ENCODE measurements around the gene FBXO15.
A peak's percentile ranks its signal among the peaks of the same experiment; 100 is the strongest.

Gene FBXO15

GRCh38 chr18:74147779-74148542 lies at the start of gene FBXO15, which contains the start of gene TIMM21:
FBXO15 (minus strand) TSS chr18:74147834; CDS start chr18:74147785, 49 bp downstream.
TIMM21 (plus strand) TSS chr18:74148523; CDS start chr18:74148809, 286 bp downstream.
- no peaks in the 10 kb centered on the region for H3K27me3 ChIP-seq (ENCODE audit: control insufficient read depth, insufficient read depth, low read length)
- H3K4me3 ChIP-seq (ENCODE audit: low read depth, low read length), result peak within 1 kb of the TSS; percentile 97
- peak within 1 kb of the TSS; percentile 87 for H3K27ac ChIP-seq
- peak within 1 kb of the TSS; percentile 9 for H3K9ac ChIP-seq
- peak within 1 kb of the TSS; percentile 100 for H3K4me2 ChIP-seq (ENCODE audit: low read length)
- H2AFZ ChIP-seq, result peak within 1 kb of the TSS; percentile 95
- no peaks in the 10 kb centered on the region for H3K36me3 ChIP-seq (ENCODE audit: control insufficient read depth, insufficient read depth, low read length)
- no peaks in the 10 kb centered on the region for H3K9me3 ChIP-seq (ENCODE audit: control insufficient read depth, low read length)
- peaks cover 9% of the 10 kb centered on the region for H3K4me1 ChIP-seq
- H3K79me2 ChIP-seq, result peaks cover 25% of the 10 kb centered on the region
- no peak for TF ChIP-seq CTCF (IDR thresholded peaks at IDR 0.05)

GRCh38 chr18:74196220-74197119 lies 48.8 kb upstream of the FBXO15 start:
- TF ChIP-seq CTCF (IDR thresholded peaks at IDR 0.05), result peak; percentile 94
- Histone ChIP-seq H3K9me3 (ENCODE audit: control insufficient read depth, low read length) (no peaks in the 10 kb centered on the region), H3K27ac (no peak overlapping the region), H3K4me2 (ENCODE audit: low read length) (peak overlapping the region; percentile 85), H3K4me3 (ENCODE audit: low read depth, low read length) (peak overlapping the region; percentile 32), H3K27me3 (ENCODE audit: control insufficient read depth, insufficient read depth, low read length) (no peaks in the 10 kb centered on the region), H3K79me2 (no peaks in the 10 kb centered on the region), H3K9ac (no peak overlapping the region), H3K36me3 (ENCODE audit: control insufficient read depth, insufficient read depth, low read length) (no peaks in the 10 kb centered on the region), H3K4me1 (no peaks in the 10 kb centered on the region), H2AFZ (peak overlapping the region; percentile 76)

GRCh38 chr18:74194691-74195090 lies 47.1 kb upstream of the FBXO15 start:
- no peak overlapping the region for H3K4me2 ChIP-seq (ENCODE audit: low read length)
- no peaks in the 10 kb centered on the region for H3K4me1 ChIP-seq
- no peaks in the 10 kb centered on the region for H3K27me3 ChIP-seq (ENCODE audit: control insufficient read depth, insufficient read depth, low read length)
- no peak overlapping the region for H3K27ac ChIP-seq
- H3K4me3 ChIP-seq (ENCODE audit: low read depth, low read length), result no peak overlapping the region
- H3K79me2 ChIP-seq, result no peaks in the 10 kb centered on the region
- H3K36me3 ChIP-seq (ENCODE audit: control insufficient read depth, insufficient read depth, low read length), result no peaks in the 10 kb centered on the region
- no peaks in the 10 kb centered on the region for H3K9me3 ChIP-seq (ENCODE audit: control insufficient read depth, low read length)
- no peak overlapping the region for H3K9ac ChIP-seq
- TF ChIP-seq CTCF (IDR thresholded peaks at IDR 0.05), result no peak
- H2AFZ ChIP-seq, result no peak overlapping the region

- Histone ChIP-seq H3K27ac (no peak overlapping the region), H3K9ac (no peak overlapping the region), H3K4me1 (no peaks in the 10 kb centered on the region), H3K4me3 (ENCODE audit: low read depth, low read length) (no peak overlapping the region), H3K36me3 (ENCODE audit: control insufficient read depth, insufficient read depth, low read length) (no peaks in the 10 kb centered on the region), H3K9me3 (ENCODE audit: control insufficient read depth, low read length) (no peaks in the 10 kb centered on the region), H2AFZ (no peak overlapping the region), H3K79me2 (no peaks in the 10 kb centered on the region), H3K4me2 (ENCODE audit: low read length) (no peak overlapping the region), H3K27me3 (ENCODE audit: control insufficient read depth, insufficient read depth, low read length) (no peaks in the 10 kb centered on the region)
- no peak for TF ChIP-seq CTCF (IDR thresholded peaks at IDR 0.05)
Measured at GRCh38 chr18:74191577-74191976, 43.9 kb upstream of the FBXO15 start.
